GM19468 (cell line): ENCODE data around the gene TIMP2.
"Not testable (repeated sequence)": the region's sequence is repeated elsewhere in the genome, so short reads cannot be mapped to it uniquely, and the experiment has no call there.

Source experiments
- ATAC-seq: cut with Tn5 transposase; IDR thresholded peaks from one replicate; pipeline ENCODE4 v1.9.1; 2021; ENCODE audit warnings: mild to moderate bottlenecking, moderate library complexity, moderate number of reproducible peaks; ENCODE audit not compliant: unreplicated experiment; ENCODE audit errors: extremely low read depth

Gene TIMP2

DNA sequence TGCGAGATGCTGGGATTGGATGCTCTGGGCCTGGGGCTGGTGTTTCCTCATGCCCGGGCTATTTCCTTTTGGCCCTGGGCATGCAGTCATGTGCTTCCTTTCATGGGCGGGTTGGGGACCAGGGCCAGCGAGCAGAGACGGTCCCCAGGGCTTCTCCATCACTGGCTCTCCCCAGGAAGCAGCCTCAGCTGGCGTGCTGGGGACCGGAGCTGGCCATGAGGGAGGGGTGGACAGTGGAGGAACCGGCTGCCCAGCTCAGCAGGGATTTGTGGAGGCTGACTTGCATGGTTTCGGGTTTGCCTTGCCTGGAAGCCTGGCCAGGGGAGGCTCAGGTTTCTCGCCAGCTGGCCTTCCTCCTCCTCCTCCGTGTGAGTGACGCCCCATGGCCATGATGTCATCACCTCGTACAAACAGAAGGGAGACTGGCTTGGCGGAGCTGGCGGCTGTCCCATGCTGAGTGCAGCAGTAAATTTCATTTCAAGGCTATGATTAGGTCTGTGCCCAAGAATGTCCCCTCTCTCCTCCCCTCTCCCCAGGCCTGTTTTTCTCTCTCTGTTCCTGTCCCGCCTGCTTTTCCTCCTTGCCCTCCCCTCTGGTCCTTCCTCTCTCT, 8.9 kb upstream of the TIMP2 start:
- no peak for ATAC-seq

GRCh38 chr17:78933025-78933958, 8.1 kb upstream of the TIMP2 start:
- no peak for ATAC-seq

DNA sequence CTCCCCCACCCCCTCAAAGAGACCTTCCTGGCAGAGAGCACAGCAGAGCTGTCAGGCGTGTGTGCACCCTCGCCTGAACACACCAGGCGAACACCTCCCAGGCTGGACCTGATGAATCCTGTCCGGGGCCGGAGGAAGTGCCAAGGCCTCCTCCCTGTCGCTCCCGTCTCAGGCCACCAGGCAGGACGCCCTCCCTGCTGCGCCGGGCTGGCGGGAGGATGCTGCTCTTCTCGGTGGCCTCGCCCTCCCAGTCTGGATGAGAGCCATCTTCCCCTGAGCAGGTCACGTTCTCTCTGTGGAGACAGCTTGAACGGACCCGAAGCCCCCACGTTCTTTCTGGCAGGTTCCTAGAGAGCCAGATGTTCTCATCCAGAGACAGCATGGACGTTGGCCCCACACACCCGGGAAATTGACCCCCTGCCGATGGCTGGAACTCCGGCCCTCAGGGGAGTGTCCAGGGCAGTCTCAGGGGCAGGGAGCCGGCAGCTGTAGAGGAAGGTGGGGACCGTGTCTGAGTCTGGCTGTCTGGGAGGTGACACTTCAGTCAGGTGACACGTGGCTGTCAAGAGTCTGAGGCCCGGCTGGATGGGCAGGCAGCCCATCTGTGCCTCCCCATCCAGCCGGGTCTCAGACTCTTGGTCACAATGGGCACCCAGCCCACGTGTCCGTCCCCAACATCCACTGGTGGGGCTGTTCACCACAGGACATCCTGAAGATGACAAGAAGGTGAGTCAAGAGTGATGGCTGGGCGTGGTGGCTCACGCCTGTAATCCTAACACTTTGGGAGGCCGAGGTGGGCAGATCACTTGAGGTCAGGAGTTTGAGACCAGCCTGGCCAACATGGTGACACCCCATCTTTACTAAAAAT, 5.0 kb upstream of the TIMP2 start:
- no peak for ATAC-seq

DNA sequence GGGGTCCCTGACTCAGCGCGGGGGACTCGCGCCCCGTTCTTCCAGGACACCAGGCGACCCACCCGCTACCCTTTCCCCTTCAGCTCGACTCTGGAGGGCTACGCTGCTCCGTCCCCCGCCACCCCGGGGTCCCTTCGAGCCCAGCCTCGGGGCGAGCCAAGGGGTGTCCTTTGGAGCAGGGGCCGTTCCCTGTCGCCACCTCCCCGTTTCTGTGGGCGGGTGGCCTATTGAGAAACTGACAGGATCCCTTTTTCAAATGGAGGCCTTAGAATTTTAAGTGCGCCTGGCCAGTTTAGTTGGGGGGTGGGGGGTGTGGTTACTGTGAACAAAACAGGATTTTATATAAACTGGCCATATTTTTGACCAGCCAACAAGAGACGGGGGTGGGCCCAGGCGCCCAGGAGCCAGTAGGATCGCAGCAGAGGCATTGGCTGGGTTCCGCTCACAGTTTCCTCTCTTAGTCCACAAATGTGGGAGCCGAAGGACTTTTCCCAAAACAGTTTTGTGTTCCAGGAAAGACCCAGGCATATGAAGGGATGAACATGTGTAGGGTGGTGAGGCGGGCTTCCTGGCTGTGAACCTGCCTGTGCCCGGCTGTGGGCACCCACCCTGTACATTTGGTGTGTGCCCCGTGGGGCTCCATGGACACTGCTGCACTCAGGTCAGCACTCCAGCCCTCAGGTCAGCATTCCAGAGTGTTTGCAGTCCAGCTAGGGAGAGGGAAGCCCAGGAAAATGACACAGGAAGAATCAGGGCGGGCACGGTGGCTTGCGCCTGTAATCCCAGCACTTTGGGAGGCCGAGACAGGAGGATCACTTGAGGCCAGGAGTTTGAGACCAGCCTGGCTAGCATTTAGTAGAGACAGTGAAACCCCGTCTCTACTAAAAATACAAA, 722 bp upstream of the TIMP2 start:
- no peak for ATAC-seq

DNA sequence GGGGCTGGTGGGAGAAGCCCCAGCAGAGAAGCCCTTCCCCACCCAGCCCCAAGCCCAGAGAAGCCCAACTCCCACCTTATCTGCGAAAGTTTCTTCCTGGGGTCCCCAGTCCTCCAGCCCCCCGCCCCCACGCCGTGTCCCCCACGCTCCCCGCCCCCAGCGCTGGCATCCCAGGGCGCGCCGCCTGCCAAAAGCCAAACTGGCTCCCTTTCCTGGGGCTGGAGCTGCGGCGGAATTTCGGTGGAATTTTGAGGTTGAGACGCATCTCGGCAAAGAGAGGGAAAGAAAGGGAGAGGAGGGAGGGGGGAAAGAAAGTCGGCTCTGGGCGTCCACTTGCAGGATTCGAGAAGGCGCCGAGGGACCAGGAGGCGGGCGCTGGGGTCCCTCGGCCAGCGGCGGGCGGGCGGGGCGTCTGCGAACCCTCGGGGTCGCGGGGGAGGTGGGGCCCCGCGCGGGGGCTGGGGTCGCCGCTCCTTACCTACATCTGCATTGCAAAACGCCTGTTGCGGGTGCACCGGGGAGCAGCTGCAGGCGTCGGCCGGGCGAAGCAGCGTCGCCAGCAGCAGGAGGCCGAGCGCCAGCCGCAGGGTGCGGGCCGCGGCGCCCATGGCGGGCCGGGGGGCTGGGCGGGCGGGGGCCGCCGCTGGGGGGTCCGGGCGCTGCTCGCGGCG, 571 bp downstream of the TIMP2 start:
- ATAC-seq, result no peak

DNA sequence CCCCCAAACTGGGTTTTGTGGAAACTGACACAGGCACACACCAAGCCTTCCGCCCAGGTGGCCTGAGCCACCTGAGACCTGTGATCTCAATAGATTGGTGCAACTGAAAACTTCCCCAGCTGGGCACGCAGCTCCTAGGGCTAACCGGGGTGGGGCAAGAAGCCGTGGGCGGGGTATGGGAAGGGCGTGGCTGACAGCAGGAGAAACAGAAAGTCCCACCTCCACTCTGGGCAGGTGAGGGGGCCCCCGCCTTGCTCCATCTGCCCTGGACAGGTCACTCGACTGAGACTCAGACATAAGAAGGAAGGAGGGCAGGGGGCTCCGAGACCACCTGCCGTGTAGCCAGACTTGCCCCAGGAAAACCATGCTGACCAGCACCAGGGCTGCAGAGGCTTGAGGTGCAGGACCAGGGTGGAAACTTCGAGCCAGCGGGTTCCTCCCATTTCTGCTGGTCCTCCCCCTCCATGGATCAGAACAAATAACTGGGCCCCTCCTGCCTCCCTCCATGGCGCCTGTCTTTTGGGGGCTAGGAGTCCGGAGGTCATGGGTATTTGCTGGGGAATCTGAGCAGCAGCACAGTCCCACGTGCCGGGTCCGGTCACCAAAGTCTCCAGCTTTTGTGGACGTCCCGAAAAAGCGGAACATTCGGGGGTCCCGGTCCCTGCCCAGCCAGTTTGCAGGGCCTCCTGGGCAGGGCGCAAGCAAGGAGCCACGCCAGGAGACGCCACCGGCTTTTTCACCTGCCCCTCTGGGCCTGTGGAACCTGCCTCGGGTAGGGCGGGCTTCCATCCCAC, 1.3 kb downstream of the TIMP2 start:
- no peak for ATAC-seq

DNA sequence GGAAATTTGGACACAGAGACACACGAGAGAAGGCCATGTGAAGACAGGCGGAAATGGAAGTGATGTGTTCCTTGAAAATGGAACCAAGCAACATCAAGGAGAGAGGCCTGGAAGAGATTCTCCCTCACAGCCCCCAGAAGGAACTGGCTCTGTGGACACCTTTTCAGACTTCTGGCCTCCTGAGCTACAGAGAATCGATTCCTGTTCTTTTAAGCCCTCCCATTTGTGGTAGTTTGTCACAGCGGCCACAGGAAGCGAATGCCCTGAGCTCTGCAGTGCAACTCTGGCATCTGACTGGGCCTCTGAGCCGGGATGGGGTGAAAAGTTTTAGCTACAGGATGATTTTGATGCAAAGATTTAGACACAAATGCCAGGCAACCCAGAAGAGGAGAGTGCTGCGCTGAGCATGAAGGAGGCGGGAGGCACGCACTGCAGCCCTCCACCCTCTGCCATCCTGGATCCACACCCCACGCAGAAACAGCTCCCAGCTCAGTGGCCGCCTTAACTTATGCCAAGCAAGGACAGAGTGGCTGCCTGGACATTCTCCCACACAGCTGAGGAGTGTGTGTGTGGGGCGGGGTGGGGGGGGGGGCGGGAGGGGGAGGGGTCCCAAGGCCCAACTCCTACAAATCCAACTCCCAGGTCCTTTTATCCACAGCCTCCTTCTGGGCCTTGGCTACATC, 2.2 kb downstream of the TIMP2 start:
- ATAC-seq, result no peak

GRCh38 chr17:78921437-78921971, 3.7 kb downstream of the TIMP2 start:
- no peak for ATAC-seq

DNA sequence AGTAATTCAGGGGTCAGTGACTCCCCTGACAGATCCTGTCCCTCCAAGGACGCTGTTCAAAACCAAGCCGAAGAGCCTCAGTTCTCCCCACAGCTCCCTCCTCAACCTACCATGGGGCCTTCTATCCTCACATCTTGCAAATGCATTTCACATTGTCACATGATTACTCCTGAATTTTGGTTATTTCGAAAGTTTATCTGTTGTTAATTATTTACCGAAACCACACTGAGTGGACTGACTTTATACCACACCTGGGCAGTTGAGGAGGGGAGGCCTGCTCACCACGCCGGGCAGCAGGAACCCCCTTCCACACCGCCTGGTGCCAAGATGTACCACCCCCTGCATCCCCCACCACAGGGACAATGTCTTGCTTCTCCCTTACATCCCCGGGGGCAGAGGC, 4.7 kb downstream of the TIMP2 start:
- ATAC-seq, result no peak

GRCh38 chr17:78919861-78920450, 5.2 kb downstream of the TIMP2 start:
- no peak for ATAC-seq

GRCh38 chr17:78918979-78919378, 6.2 kb downstream of the TIMP2 start:
- ATAC-seq, result no peak

DNA sequence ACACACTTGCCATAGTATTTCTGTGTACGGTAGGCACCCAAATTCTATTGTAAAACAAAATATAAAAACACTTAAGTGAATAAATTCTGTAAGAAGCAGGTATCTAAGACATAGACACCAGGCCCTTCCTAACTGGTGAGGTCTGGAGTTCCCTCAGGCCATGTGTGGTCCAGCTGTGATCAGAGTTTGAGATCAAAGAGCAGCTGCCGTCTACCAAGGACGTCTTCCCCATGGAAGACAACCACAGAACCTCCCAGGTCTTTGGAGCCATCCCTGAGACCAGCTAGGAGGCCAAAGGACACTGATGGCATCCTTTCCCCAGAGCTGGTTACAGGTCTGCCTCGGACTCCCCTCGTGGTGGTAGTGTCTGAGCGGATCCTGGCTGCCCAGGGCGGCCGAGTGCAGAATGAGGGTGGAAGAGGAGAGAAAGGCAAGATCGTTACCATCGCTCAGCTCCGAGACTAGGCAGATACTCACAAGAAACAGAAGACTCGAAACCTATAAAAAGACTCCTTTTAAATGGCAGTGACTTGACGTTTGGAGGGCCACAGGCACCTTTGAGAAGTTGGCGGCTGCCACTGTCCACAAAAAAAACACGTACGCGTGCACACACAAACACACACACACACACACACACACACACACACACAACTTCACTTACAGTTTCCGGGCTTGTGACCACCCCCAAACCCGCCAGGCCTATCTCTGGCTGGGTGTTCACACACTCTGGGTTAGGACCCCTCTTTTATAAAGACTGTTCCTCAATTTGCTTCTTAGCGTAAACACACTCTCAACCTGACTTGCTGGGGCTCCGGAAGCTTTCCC, 7.5 kb downstream of the TIMP2 start:
- ATAC-seq, result no peak

DNA sequence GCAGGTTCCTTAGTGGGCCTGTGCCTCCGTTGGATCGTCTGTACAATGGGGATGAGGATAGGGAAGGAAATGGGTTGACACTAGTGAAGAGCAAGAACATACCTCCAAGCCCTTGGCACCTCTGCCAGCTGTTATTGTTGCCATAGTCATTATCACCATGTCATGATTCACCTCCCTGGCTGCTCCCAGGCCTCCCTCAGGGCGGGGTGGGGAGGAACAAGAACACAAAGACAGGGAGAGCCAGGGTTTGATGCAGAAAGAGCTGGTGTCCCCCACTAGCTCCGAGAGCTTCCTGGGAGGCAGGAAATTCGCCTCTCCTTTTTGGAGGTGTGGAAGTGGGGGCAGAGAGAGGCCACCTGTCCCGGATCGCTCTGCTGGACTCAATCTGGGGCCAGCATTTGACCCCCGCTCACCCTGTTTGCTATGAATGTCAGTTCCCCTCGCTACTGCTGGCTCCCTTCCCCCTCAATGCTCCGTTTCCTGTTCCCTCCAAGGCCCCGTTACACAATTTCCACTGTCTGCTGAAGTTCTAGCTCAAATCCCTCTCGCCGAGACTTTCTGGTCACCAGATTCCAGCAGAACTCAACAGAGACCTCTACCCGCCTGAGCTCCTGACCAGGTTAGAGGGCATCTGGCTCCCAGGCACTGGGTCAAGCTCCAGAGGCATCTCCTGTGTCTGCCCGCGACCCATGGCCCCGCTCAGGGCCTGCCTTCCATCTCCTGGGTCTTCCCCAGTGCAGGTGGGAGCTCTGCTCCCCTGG, 9.1 kb downstream of the TIMP2 start:
- ATAC-seq, result no peak

DNA sequence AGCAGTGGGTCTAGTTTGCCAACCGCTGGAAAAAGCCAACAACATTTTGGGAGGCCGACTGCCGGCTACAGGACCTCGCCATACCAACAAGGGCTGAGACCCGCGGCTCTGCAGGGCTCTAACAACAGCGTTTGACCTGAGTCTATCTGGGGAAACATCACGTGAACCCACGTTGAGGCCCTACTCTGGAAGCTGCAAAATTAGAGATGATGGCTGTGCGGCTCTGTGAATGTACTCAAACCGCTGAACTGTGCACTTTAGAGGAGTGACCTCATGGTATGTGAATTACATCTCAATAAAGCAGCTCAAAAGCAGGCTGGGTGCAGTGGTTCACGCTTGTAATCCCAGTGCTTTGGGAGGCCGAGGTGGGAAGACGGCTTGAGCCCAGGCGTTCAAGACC, 12.1 kb downstream of the TIMP2 start:
- ATAC-seq, result no peak

DNA sequence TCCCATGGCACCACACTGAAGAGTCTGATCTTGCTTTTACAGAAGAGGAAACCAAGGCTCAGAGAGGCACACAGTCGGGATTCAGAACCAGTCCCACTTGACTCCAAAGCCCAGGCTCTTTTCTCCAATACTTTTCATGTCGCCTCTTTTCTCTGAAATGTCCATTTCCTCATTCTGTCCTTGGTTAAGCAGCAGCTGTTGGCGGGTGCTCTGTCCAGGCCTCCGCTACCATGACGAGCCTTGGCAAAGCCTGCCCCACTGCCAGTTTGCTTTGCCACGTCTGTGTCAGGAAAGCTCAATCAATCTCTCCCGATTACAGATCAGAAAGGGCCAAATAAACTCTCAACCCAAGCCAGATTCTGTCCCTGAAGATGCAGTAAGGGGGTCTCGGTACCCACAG, 13.1 kb downstream of the TIMP2 start:
- ATAC-seq, result no peak

GRCh38 chr17:78911543-78911942, 13.6 kb downstream of the TIMP2 start:
- not testable (repeated sequence) for ATAC-seq
